ENCODE results near the gene ATXN2L. TPM values are rescaled to one million over a fixed set of nuclear protein-coding genes. Genes with fewer than 3 reads are reported as not detected.

ATXN2L gene
- total and polyA plus RNA-seq, 2 of the 13 experiments (the other 11 are each of a cell fraction or from before 2014, with no cell fraction given), result 40.8 to 55.1 TPM

GRCh38 chr16:28859326-28859725 is 36.5 kb downstream of the ATXN2L start (continued):
- TF ChIP-seq HCFC1 (IDR thresholded peaks at IDR 0.05; ENCODE audit: low read depth, low read length), result no peak
- TF ChIP-seq CENPBD1 (CRISPR knock-in tag; IDR thresholded peaks at IDR 0.05; ENCODE audit: borderline replicate concordance, low read depth), result no peak
- no peak for TF ChIP-seq NCOA1 (CRISPR knock-in tag; IDR thresholded peaks at IDR 0.05)
- no peak for TF ChIP-seq ZNF33A (CRISPR knock-in tag; IDR thresholded peaks at IDR 0.05; ENCODE audit: borderline replicate concordance)

- FAIRE-seq, result no peak
- CTCF ChIA-PET (ENCODE audit: low intra/inter-chr PET ratio, low total read pairs), result interaction anchor here (1.3 kb wide), 1 partner anchor 82 kb away, joined by 3 read pairs; no protein-coding TSS in a partner anchor
- intact Hi-C loops (cut with micrococcal nuclease; ENCODE audit: unreplicated experiment) (loop anchor here (1.0 kb wide), 2 partner anchors 18 to 81 kb away; partner anchors contain the start of gene TUFM), in situ Hi-C loops (cut with HindIII; ENCODE audit: extremely low pct_ligation_motif_present, low pct_unique_long_range_greater_than_20kb) (no loop called here)
- H2AFZ ChIP-seq (ENCODE audit: low read length), result no peak overlapping the region
- H3K4me2 ChIP-seq (ENCODE audit: low read depth, low read length), result peak overlapping the region; percentile 96
- under 1% methylated on average over 35 of the region's 42 CpGs for WGBS (ENCODE audit: low lambda C conversion rate)
- H3K79me2 ChIP-seq (ENCODE audit: insufficient read depth, low read length), result peaks cover 32% of the 10 kb centered on the region
- peak overlapping the region; percentile 85 to 98 (median 95) for H3K4me3 ChIP-seq (replicated peaks in 1 of 3; ENCODE audit: insufficient read depth in 1 of 3, low read depth in 2 of 3, low read length in 3 of 3)
- no peaks in the 10 kb centered on the region for H3K9me3 ChIP-seq (ENCODE audit: low read length)
- ATAC-seq, result peak; percentile 36
- H3K4me1 ChIP-seq (ENCODE audit: insufficient read depth, low read length), result peaks cover 36% of the 10 kb centered on the region
- no peaks in the 10 kb centered on the region for H4K20me1 ChIP-seq (ENCODE audit: insufficient read depth, low read length)
- DNase-seq (ENCODE audit: low spot score), result no peak
- H3K27me3 ChIP-seq (ENCODE audit: control insufficient read depth in 1 of 2, insufficient read depth in 2 of 2, low read length in 2 of 2), result no peaks in the 10 kb centered on the region; a peak in 1 of 5 replicates
- peak overlapping the region; percentile 99 for H3K27ac ChIP-seq (ENCODE audit: extremely low read length, insufficient read depth, low read length)
- H3K36me3 ChIP-seq (replicated peaks in 1 of 2; ENCODE audit: control insufficient read depth in 1 of 2, insufficient read depth in 2 of 2, low read length in 2 of 2), result peaks cover 12 to 18% of the 10 kb centered on the region in 2 experiments
- POLR2A ChIA-PET, result interaction anchor here (0.7 to 6.9 kb wide), 19 partner anchors 10 to 87 kb away, joined by 3 to 104 read pairs (median 12); partner anchors contain the start of genes ATXN2L, NFATC2IP, RABEP2 and TUFM
- BruUV-seq (replicated peaks), result no TSS peak
- peak overlapping the region; percentile 100 for H3K9ac ChIP-seq (ENCODE audit: insufficient read depth, low read depth, low read length)
- no peak; the same call in 1 of the 2 replicates for TF ChIP-seq REPIN1 (CRISPR knock-in tag; IDR thresholded peaks at IDR 0.05; ENCODE audit: borderline replicate concordance, low read depth)
- TF ChIP-seq JUND (CRISPR knock-in tag; IDR thresholded peaks at IDR 0.05), result no peak
- no peak for TF ChIP-seq ZNF660 (CRISPR knock-in tag; IDR thresholded peaks at IDR 0.05; ENCODE audit: borderline replicate concordance, low read depth)
- TF ChIP-seq ATRX (CRISPR knock-in tag; IDR thresholded peaks at IDR 0.05; ENCODE audit: borderline replicate concordance), result no peak
- TF ChIP-seq ZNF644 (CRISPR knock-in tag; IDR thresholded peaks at IDR 0.05; ENCODE audit: low read depth), result no peak
- TF ChIP-seq PHF21A (CRISPR knock-in tag; IDR thresholded peaks at IDR 0.05), result no peak; the same call in 1 of the 2 replicates
- no peak for TF ChIP-seq ISX (CRISPR knock-in tag; conservative IDR thresholded peaks at IDR 0.05)
- TF ChIP-seq PCBP1 (IDR thresholded peaks at IDR 0.05; ENCODE audit: borderline replicate concordance, low read depth, low read length), result 0 out of 2 replicates have a peak, but pooled peaks have one; percentile 39
- TF ChIP-seq TERF1 (CRISPR knock-in tag; IDR thresholded peaks at IDR 0.05), result no peak
- TF ChIP-seq TOPORS (CRISPR knock-in tag; IDR thresholded peaks at IDR 0.05), result no peak
- TF ChIP-seq ZNF446 (CRISPR knock-in tag; IDR thresholded peaks at IDR 0.05), result no peak
- no peak for TF ChIP-seq ZNF607 (CRISPR knock-in tag; IDR thresholded peaks at IDR 0.05; ENCODE audit: borderline replicate concordance)
- no peak for TF ChIP-seq ZNF703 (CRISPR knock-in tag; IDR thresholded peaks at IDR 0.05; ENCODE audit: borderline replicate concordance)
- TF ChIP-seq ZNF839 (CRISPR knock-in tag; IDR thresholded peaks at IDR 0.05; ENCODE audit: borderline replicate concordance), result peak; percentile 63; the same call in 1 of the 2 replicates
- no peak for TF ChIP-seq ZNF746 (CRISPR knock-in tag; IDR thresholded peaks at IDR 0.05)
- peak; percentile 20; the same call in 1 of the 2 replicates for TF ChIP-seq ZNF589 (CRISPR knock-in tag; conservative IDR thresholded peaks at IDR 0.05)
- TF ChIP-seq PITX1 (CRISPR knock-in tag; IDR thresholded peaks at IDR 0.05), result no peak
These were observed 41.4 kb downstream of the ATXN2L start for GRCh38 chr16:28863929-28864793.
